ENCODE data around the gene CCDC9.

Gene CCDC9

GRCh38 chr19:47255879-47256692 lies at the start of gene CCDC9:
Gene CCDC9 (plus strand): TSS chr19:47256525. CDS start chr19:47258401, 1,876 bp downstream.
- Histone ChIP-seq H3K9me3 (ENCODE audit: control insufficient read depth, low read length) (no peaks in the 10 kb centered on the region), H3K36me3 (ENCODE audit: control insufficient read depth, insufficient read depth, low read length) (peaks cover 2% of the 10 kb centered on the region), H3K9ac (ENCODE audit: low read length) (peak within 1 kb of the TSS; percentile 95), H3K27me3 (ENCODE audit: control insufficient read depth, insufficient read depth, low read length) (no peaks in the 10 kb centered on the region), H3K4me3 (ENCODE audit: low read length) (peak within 1 kb of the TSS; percentile 85), H3K4me1 (ENCODE audit: control insufficient read depth, insufficient read depth, low read length) (peaks cover 9% of the 10 kb centered on the region)

DNA sequence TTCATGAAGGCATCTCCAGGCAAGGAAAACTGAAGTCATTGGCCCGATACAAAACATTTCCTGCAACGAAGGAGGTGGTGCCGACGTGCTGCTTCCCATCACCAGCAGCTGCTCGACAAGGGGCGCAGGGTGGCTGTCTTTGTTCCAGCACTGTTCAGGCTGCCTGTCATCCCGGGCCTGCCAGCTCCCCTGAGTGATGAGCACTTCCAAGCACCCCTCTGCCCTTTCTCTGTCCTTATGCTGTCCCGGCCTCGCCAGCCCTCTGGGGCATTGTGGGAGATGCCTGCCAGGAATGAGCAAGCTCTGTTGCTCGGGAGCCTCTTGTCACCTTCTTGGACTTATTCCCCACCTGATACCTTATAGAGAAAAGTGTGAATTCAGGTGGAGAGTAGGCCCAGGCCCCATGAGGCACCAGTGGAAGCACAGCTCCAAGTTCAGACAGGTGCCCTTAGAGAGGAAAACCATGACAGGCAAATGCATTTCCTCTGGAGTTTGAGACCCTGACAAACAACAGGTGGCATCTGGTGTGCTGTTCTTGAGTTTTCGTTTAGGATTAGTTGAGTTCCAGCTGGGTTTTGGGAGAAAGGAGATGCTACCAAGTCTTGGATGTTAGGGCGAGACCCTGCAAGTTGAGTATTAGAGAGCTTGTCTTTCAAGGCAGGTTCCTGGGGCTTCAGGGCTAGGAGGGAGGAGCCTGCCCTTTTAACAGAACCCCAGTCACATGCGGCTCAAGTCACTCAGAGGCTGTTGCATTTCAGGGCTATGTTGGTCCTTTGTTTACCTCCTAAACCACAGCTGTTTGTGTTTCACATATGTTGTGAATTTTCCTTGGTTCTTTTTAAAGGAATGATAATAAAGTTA lies 46.8 kb upstream of the CCDC9 start:
- Histone ChIP-seq H3K4me3 (ENCODE audit: low read length) (no peak overlapping the region), H3K9ac (ENCODE audit: low read length) (no peak overlapping the region), H3K27me3 (ENCODE audit: control insufficient read depth, insufficient read depth, low read length) (no peaks in the 10 kb centered on the region), H3K36me3 (ENCODE audit: control insufficient read depth, insufficient read depth, low read length) (peaks cover 6% of the 10 kb centered on the region), H3K4me1 (ENCODE audit: control insufficient read depth, insufficient read depth, low read length) (no peaks in the 10 kb centered on the region), H3K9me3 (ENCODE audit: control insufficient read depth, low read length) (no peaks in the 10 kb centered on the region)

DNA sequence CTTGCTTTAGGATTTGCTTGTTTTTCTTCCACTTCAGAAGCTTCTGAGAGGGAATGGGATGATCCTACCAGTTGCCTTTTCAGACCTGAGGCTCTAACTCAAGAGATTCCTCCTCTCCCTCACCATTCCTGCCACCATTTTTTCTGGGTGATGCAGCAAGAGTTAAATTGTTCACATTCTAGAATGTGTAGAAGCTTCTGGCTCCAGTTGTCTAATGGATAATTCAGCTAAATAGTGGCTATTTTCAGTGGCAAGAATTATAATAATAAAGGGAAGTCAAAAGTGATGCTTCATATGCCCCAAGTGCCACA lies 46.2 kb upstream of the CCDC9 start:
- H3K9ac ChIP-seq (ENCODE audit: low read length) = peak overlapping the region; percentile 22
- peaks cover under 1% of the 10 kb centered on the region for H3K36me3 ChIP-seq (ENCODE audit: control insufficient read depth, insufficient read depth, low read length)
- peaks cover under 1% of the 10 kb centered on the region for H3K4me1 ChIP-seq (ENCODE audit: control insufficient read depth, insufficient read depth, low read length)
- H3K4me3 ChIP-seq (ENCODE audit: low read length) = no peak overlapping the region
- no peaks in the 10 kb centered on the region for H3K27me3 ChIP-seq (ENCODE audit: control insufficient read depth, insufficient read depth, low read length)
- H3K9me3 ChIP-seq (ENCODE audit: control insufficient read depth, low read length) = no peaks in the 10 kb centered on the region

GRCh38 chr19:47210689-47211316 lies 45.5 kb upstream of the CCDC9 start:
- Histone ChIP-seq H3K4me1 (ENCODE audit: control insufficient read depth, insufficient read depth, low read length) (peaks cover 7% of the 10 kb centered on the region), H3K4me3 (ENCODE audit: low read length) (no peak overlapping the region), H3K9me3 (ENCODE audit: control insufficient read depth, low read length) (no peaks in the 10 kb centered on the region), H3K27me3 (ENCODE audit: control insufficient read depth, insufficient read depth, low read length) (no peaks in the 10 kb centered on the region), H3K36me3 (ENCODE audit: control insufficient read depth, insufficient read depth, low read length) (no peaks in the 10 kb centered on the region), H3K9ac (ENCODE audit: low read length) (peak overlapping the region; percentile 22)

DNA sequence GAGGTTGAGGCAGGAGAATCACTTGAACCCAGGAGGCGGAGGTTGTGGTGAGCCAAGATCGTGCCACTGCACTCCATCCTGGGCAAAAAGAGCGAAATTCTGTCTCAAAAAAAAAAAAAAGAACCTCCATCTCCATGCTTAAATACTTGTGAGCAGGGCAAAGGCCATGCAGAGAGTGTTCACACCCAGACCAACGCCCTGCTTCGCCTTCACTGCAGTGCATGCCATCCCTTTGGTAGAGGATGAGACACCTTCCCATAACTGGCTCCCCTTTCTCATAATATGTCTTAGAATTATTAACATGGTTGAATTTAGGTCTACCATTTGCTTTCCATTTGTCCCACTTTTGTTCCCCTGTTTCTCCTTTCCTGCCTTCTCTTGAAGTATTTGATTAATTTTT lies 40.7 kb upstream of the CCDC9 start:
- Histone ChIP-seq H3K36me3 (ENCODE audit: control insufficient read depth, insufficient read depth, low read length) (no peaks in the 10 kb centered on the region), H3K27me3 (ENCODE audit: control insufficient read depth, insufficient read depth, low read length) (no peaks in the 10 kb centered on the region), H3K4me3 (ENCODE audit: low read length) (no peak overlapping the region), H3K9me3 (ENCODE audit: control insufficient read depth, low read length) (no peaks in the 10 kb centered on the region), H3K4me1 (ENCODE audit: control insufficient read depth, insufficient read depth, low read length) (peaks cover 7% of the 10 kb centered on the region), H3K9ac (ENCODE audit: low read length) (no peak overlapping the region)

DNA sequence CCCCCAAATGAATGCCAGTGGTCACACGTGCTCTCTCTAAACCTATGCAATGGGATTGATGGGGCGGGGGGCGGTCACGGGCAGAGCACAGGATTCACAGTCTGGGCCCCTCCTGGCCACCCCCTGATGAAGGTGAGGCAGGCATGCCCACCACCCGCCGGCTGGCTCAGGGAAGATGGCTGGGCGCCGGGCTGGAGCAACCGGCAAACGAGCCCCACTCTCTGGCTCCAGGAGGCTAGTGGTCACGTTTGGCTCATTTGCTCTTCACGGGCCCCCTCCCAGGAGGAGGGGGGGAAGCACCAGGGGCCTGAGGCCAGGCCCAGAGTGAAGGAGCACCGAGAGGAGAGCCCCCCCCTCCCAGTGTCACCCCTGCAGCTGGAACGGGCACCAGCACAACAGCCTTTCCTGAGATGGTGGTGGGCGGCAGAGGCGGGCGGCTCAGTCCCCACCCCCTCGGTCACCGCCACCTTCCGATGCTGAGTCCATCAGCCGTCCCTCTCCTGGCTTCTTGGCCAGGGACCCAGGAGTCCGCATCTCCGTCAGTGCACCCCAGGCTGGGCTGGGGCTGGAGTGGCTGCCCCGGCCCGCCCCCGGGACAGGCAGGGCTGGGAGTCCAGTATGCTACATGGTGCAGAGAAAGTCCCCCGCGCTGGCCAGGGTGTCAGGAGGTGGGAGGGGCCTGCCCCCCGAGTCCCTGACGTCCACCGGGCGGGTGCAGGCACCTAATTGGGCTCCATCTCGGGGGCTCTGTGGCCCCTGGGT lies 35.1 kb upstream of the CCDC9 start:
- no peaks in the 10 kb centered on the region for H3K27me3 ChIP-seq (ENCODE audit: control insufficient read depth, insufficient read depth, low read length)
- no peaks in the 10 kb centered on the region for H3K36me3 ChIP-seq (ENCODE audit: control insufficient read depth, insufficient read depth, low read length)
- H3K9me3 ChIP-seq (ENCODE audit: control insufficient read depth, low read length) = no peaks in the 10 kb centered on the region
- no peak overlapping the region for H3K4me3 ChIP-seq (ENCODE audit: low read length)
- no peak overlapping the region for H3K9ac ChIP-seq (ENCODE audit: low read length)
- H3K4me1 ChIP-seq (ENCODE audit: control insufficient read depth, insufficient read depth, low read length) = peaks cover 7% of the 10 kb centered on the region

DNA sequence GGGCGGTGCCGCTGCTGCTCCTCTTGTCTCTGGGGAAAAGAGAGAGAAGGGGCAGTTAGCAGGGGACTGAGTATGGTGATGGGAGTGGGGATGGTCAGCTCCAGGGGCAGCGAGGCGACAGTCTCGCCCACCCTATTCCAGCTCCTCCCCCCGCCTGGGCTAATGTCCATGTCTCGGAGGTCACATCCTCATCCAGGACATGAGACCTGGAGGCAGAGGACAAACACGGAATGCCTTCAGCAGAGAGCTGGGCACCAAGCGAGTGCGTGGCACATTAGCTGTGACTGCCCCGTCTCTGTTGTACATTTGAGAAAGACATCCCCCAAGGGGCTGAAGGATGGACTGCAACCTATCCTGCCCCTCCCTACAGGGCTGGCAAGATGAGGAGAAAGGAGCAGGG lies 34.4 kb upstream of the CCDC9 start:
- Histone ChIP-seq H3K4me3 (ENCODE audit: low read length) (no peak overlapping the region), H3K36me3 (ENCODE audit: control insufficient read depth, insufficient read depth, low read length) (no peaks in the 10 kb centered on the region), H3K4me1 (ENCODE audit: control insufficient read depth, insufficient read depth, low read length) (peaks cover 13% of the 10 kb centered on the region), H3K9ac (ENCODE audit: low read length) (no peak overlapping the region), H3K27me3 (ENCODE audit: control insufficient read depth, insufficient read depth, low read length) (no peaks in the 10 kb centered on the region), H3K9me3 (ENCODE audit: control insufficient read depth, low read length) (no peaks in the 10 kb centered on the region)

GRCh38 chr19:47225746-47226425 lies 30.4 kb upstream of the CCDC9 start:
- peak overlapping the region; percentile 80 for H3K4me3 ChIP-seq (ENCODE audit: low read length)
- peaks cover 7% of the 10 kb centered on the region for H3K27me3 ChIP-seq (ENCODE audit: control insufficient read depth, insufficient read depth, low read length)
- no peaks in the 10 kb centered on the region for H3K9me3 ChIP-seq (ENCODE audit: control insufficient read depth, low read length)
- no peaks in the 10 kb centered on the region for H3K36me3 ChIP-seq (ENCODE audit: control insufficient read depth, insufficient read depth, low read length)
- peak overlapping the region; percentile 94 for H3K9ac ChIP-seq (ENCODE audit: low read length)
- H3K4me1 ChIP-seq (ENCODE audit: control insufficient read depth, insufficient read depth, low read length) = peaks cover 41% of the 10 kb centered on the region

- peaks cover 45% of the 10 kb centered on the region for H3K4me1 ChIP-seq (ENCODE audit: control insufficient read depth, insufficient read depth, low read length)
Measured at GRCh38 chr19:47226426-47227351, 29.6 kb upstream of the CCDC9 start.

GRCh38 chr19:47227352-47228167 lies 28.8 kb upstream of the CCDC9 start:
- no peaks in the 10 kb centered on the region for H3K9me3 ChIP-seq (ENCODE audit: control insufficient read depth, low read length)
- no peaks in the 10 kb centered on the region for H3K36me3 ChIP-seq (ENCODE audit: control insufficient read depth, insufficient read depth, low read length)
- H3K4me1 ChIP-seq (ENCODE audit: control insufficient read depth, insufficient read depth, low read length) = peaks cover 54% of the 10 kb centered on the region
- peak overlapping the region; percentile 94 for H3K9ac ChIP-seq (ENCODE audit: low read length)
- peaks cover 7% of the 10 kb centered on the region for H3K27me3 ChIP-seq (ENCODE audit: control insufficient read depth, insufficient read depth, low read length)
- H3K4me3 ChIP-seq (ENCODE audit: low read length) = peak overlapping the region; percentile 80

More at GRCh38 chr19:47226426-47227351, 29.6 kb upstream of the CCDC9 start:
- Histone ChIP-seq H3K9ac (ENCODE audit: low read length) (peak overlapping the region; percentile 94), H3K9me3 (ENCODE audit: control insufficient read depth, low read length) (no peaks in the 10 kb centered on the region), H3K4me3 (ENCODE audit: low read length) (peak overlapping the region; percentile 80), H3K27me3 (ENCODE audit: control insufficient read depth, insufficient read depth, low read length) (peaks cover 7% of the 10 kb centered on the region), H3K36me3 (ENCODE audit: control insufficient read depth, insufficient read depth, low read length) (no peaks in the 10 kb centered on the region)

Measured in mucosa of stomach (tissue), 1 donor.